NCI-H1417 (cell line): ENCODE measurements around the gene LPP.

Experiments
- DNase-seq, 3 experiments: peaks; one replicate each; lab custom pipeline; 2025; lab: John Stamatoyannopoulos, UW

Gene LPP

DNA sequence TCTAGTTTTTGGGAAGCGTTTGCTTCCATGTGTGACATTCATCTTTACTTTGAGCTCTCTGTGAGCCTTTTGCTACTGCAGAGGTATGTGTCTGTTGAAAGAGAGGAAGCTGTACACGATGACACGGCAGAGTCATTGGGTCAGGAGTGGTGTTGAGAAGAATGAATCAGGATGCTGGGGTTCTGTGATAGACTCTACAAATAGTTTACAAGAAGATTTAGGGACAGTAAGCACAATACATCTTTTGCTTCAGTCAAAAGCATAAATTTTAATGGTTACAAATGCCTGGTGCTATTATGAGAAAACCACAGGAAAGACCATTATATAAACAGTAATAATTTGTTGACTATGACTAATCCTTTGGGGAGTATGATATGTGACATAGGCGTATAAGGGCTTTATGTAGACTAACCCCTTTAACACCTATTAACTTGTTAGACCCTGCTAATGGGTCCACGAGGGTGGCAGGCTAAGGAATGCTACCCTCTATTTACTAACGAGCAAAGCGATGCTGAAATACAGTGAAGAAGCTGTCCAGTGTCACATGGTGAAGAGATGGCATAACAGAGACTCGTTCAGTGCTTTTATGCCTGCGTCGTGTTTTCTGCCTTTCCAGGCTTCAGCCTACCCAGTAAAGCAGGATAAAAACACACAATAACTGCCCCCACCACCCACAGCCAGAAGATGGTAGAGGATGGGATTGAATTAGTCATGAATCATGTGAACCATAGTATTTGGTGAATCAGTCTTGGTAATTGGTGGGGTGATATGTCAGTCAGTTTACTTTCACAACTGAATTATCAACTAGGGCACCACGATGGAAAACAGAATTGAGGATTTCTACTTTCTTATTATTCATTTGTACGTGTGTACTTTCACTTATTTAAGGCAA lies 118.8 kb downstream of the LPP start:
- peak in 1 of 3 experiments; percentile 28 for DNase-seq

- no peak for DNase-seq
Measured at GRCh38 chr3:188274249-188274915, 120.4 kb downstream of the LPP start.

DNA sequence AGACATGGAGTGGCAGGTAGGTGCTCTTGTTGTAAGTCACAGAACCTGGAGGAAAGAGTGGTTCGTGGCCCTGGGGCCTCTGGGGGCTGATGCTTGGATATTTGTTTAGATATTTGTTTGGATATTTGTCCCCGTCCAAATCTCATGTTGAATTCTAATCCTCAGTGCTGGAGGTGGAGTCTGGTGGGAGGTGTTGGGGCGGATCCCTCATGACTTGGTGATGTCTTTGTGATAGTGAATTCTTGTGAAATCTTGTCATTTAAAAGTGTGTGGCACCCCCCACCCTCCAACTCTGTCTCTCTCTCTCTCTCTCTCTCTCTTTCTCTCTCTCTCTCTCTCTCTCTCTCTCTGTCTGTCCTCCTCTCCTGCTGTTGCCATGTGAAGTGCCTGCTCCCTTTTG lies 122.4 kb downstream of the LPP start:
- DNase-seq: no peak

GRCh38 chr3:188278717-188279324 lies 124.9 kb downstream of the LPP start:
- DNase-seq: peak in 1 of 3 experiments; percentile 71

DNA sequence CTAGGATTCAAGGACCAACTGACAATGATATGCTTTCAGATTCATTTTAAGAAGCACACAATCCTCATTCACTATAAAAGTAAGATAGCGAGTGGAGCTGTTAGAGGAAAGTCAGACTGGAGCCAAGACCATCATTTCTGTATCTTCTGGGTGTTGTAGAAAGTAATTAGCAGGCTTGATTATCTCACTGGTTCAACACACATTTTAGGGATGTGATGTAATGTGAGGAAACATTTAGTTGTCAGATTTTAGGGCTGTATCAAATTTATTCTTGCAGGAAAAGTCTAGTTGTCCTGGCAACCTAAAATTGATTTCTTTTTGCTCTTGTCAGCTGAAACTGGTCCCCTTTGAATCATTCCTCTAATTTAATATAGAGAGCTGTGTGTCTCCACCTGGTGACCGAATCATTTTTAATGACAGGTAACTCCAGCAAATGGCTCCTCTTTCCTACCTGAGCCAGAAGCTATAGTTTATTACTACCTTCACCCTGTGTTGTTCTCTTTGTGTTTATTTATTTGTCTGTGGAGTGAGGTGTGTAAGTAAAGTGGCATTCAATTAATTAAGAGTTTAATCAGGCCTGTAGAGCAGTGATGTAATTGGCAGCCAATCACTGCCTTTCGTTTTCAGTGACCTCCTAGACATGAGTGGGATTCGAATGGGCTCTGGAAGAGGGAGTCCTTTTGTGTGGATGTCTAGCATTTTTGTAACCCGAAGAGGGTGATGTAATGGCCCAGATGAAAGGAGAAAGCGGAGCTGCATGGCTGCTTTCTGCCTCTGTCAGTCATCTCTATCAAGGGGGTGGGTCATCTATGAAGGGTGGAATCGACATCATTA lies 125.8 kb downstream of the LPP start:
- peak in 1 of 3 experiments; percentile 44 for DNase-seq

- no peak for DNase-seq
Measured at GRCh38 chr3:188280627-188281026, 126.7 kb downstream of the LPP start.

- DNase-seq: no peak
Measured at GRCh38 chr3:188282871-188283270, 128.9 kb downstream of the LPP start.

DNA sequence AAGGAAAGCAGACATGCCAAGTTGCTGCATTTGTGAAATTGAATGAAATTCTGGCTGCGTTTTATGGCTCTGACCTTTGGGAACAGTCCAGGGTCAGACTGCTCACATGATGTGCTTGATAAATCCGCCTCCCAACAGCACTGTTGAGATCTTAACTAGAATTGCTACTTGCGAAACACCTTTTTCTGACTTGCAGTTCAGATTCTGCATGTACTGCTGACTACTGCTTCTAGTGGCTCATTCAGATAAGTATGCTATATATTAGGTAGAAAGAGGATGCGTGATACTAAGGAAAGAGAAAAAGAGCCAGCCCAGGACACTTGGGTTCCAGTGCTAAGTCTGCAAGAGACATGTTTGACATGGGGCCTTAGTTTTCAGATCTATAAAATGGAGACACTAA lies 129.4 kb downstream of the LPP start:
- DNase-seq: no peak

GRCh38 chr3:188284455-188285212 lies 130.7 kb downstream of the LPP start:
- DNase-seq: no peak

- no peak for DNase-seq
Measured at GRCh38 chr3:188286087-188286513, 132.1 kb downstream of the LPP start.

DNA sequence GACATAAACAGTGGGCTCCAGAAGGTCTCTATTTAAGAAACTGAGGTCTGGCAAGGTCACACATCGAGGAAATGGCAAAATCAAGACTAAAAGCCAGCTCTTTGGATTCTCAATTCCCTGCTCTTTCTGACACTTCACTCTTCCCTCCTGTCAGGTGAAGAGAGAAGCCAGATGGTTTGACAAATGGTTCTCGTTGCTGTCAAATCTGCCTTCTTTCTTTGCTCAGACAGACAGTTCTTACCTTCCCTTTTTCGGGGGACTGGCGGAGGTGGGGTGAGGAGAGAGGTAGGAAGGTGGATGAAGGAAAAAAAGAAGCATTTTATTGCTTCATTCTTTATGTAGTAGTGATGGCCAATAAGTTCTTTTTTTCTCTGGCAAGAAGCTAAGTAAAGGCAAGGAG lies 133.4 kb downstream of the LPP start:
- DNase-seq: no peak

DNA sequence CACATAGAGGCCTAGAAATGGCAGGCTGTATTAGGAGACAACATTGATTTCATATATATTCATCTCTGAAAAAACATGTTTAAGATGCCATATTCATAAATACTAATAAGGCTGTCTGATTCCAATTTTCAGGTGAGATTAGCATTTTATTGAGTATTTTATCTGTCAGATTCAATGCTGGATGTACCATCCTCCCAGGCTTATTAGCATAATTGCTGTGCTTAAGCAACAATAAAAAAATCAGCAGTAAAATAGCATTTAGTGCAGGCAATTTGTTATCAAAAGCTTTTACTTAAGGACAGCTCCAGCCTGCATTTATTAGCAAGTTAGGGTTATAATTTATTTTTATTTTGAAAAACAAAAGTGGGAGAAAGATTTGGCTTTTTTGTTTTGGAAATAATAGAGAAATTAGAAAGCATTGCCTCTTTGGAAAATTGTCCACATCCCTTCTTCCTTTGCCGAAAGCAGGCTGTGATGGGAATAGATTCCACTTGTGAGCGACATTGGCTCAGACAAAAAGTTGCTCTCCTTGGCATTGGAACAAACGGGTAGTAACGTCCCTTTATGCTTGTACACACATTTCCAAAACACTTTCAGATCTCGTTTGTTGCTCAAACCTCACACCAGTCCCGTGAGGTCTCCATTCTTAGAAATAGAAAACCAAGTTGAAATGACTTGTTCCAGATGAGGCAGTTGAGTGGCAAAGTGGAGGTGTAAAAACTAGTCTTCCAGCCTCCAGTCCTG lies 134.0 kb downstream of the LPP start:
- DNase-seq: no peak

DNA sequence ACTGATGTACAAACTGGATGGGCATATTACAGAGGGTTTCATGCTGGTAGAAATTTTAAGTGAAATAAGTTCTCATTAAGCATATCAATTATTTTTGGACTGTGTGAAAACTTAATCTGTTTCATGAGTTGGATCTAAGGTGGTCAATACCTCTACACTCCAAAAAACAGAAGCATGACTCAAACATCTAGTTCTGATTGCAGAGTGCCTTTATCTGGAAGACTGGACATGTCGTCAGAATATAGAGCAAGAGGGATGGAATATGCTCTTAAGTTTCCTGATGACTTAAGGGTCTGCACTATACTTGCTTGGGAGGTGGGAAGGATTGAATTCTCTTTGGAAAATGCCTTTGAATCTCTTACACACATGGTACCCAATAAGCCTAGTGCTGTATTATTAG lies 138.3 kb downstream of the LPP start:
- no peak for DNase-seq

- DNase-seq: no peak
Measured at GRCh38 chr3:188292827-188293226, 138.9 kb downstream of the LPP start.

DNA sequence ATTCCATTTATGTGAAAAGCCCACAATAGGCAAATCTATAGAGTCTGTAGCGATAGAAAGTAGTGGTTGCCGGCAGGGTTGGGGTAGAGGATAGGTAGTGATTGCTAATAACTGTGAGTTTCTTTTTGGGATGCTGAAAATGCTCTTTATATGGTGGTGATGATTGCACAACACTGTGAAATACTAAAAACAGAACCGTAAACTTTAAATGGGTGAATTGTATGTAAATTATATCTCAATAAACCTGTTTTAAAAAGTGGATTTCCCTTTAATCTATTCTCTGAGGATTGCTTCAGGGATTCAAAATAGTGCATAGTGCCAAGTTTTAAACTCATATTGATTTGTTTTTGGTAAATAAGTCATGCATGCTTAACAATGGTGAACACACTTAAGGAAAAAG lies 140.2 kb downstream of the LPP start:
- DNase-seq: no peak

- DNase-seq: peak in 2 of 3 experiments; percentile 65 to 84
Measured at GRCh38 chr3:188294823-188295487, 141.0 kb downstream of the LPP start.

- no peak for DNase-seq
Measured at GRCh38 chr3:188295876-188296275, 141.9 kb downstream of the LPP start.

GRCh38 chr3:188296761-188297612 lies 143.0 kb downstream of the LPP start:
- DNase-seq: no peak

GRCh38 chr3:188298585-188298984 lies 144.6 kb downstream of the LPP start:
- DNase-seq: no peak
